A549 (cell line): ENCODE results near the gene BMI1. TPM values are rescaled to one million over a fixed set of nuclear protein-coding genes. Genes with fewer than 3 reads are reported as not detected.

Experiments used
- ATAC-seq, 2 experiments: fragments of 200-7000 bp in 1 of 2; fragments of >200 bp in 1 of 2; cut with Nextera tagmentation in 1 of 2; cut with Tn5 transposase in 1 of 2; 3 replicates each; pipeline versions ENCODE4 v1.8.0 to v1.9.1; 2018 to 2020; ENCODE audit warnings: mild to moderate bottlenecking in 1 of 2, moderate library complexity in 1 of 2
- CTCF ChIA-PET: fragments of 300-600 bp; sonication (Branson Sonifier 250); formaldehyde crosslinking; extraction: SDS; loops from one replicate; lab custom pipeline; 2021; ENCODE audit warnings: antibody characterized with exemption, inconsistent platforms; lab: Yijun Ruan, JAX
- POLR2A ChIA-PET: fragments of 350-600 bp; formaldehyde crosslinking; extraction: SDS; loops from one replicate; lab custom pipeline; 2021; ENCODE audit warnings: antibody characterized with exemption, inconsistent platforms; lab: Yijun Ruan, JAX
- DNase-seq, 2 experiments: peaks; one replicate each; pipeline versions ENCODE4 v3.0.0 to v3.0.0-alpha.2; 2011 to 2016; ENCODE audit warnings: low read depth in 1 of 2, low spot score in 1 of 2
- FAIRE-seq: peaks from 2 replicates; lab custom pipeline; 2011; peaks lifted over from hg19 to GRCh38; lab: Jason Lieb, UNC
- H3K27ac ChIP-seq, 2 experiments: fragments of >200 bp; sonication (Bioruptor Twin); formaldehyde crosslinking; 3 replicates each; pipeline ENCODE4 v1.5.1; 2016 to 2017
- H3K4me1 ChIP-seq: fragments of >200 bp; sonication (Bioruptor Twin); formaldehyde crosslinking; 3 replicates; pipeline ENCODE4 v1.6.1; 2016
- H3K4me2 ChIP-seq: fragments of >200 bp; sonication (Bioruptor Twin); formaldehyde crosslinking; 3 replicates; pipeline ENCODE4 v1.6.1; 2016
- H3K4me3 ChIP-seq: fragments of >200 bp; sonication (Bioruptor Twin); formaldehyde crosslinking; 3 replicates; pipeline ENCODE4 v1.5.1; 2016
- H3K9me3 ChIP-seq: fragments of >200 bp; sonication (Bioruptor Twin); formaldehyde crosslinking; 3 replicates; pipeline ENCODE4 v1.6.1; 2016
- BCL3 ChIP-seq: fragments of >200 bp; sonication (Bioruptor Twin); formaldehyde crosslinking; IDR thresholded peaks from 3 replicates; pipeline ENCODE4 v1.6.1; 2016
- BHLHE40 ChIP-seq: IDR thresholded peaks from 2 replicates; pipeline ENCODE4 v1.6.1; 2012; ENCODE audit warnings: low read depth, low read length, inconsistent platforms
- CBX2 ChIP-seq: fragments of 200-600 bp; sonication (generic); IDR thresholded peaks from 2 replicates; pipeline ENCODE4 v1.6.1; 2016; ENCODE audit warnings: low read depth, mild to moderate bottlenecking, borderline replicate concordance
- CHD4 ChIP-seq: fragments of 200-600 bp; sonication (generic); IDR thresholded peaks from 2 replicates; pipeline ENCODE4 v1.6.1; 2016; ENCODE audit warnings: antibody characterized with exemption, mild to moderate bottlenecking, borderline replicate concordance
- EHF ChIP-seq: fragments of 250-450 bp; sonication (Bioruptor Pico); IDR thresholded peaks from 2 replicates; pipeline ENCODE4 v1.5.0; 2020; ENCODE audit warnings: mild to moderate bottlenecking
- EP300 ChIP-seq, 2 experiments: fragments of >200 bp; sonication (Bioruptor Twin); formaldehyde crosslinking; IDR thresholded peaks; 2 replicates in 1 of 2; 3 replicates in 1 of 2; pipeline ENCODE4 v1.6.1; 2016 to 2017
- ESRRA ChIP-seq: fragments of 150-350 bp; IDR thresholded peaks from 2 replicates; pipeline ENCODE4 v1.6.1; 2014; ENCODE audit warnings: mild to moderate bottlenecking, low read length, borderline replicate concordance
- FOXS1 ChIP-seq: fragments of 250-450 bp; sonication (Bioruptor Pico); IDR thresholded peaks from 2 replicates; pipeline ENCODE4 v1.5.0; 2020; ENCODE audit warnings: mild to moderate bottlenecking, moderate library complexity
- GATA3 ChIP-seq: IDR thresholded peaks from 2 replicates; pipeline ENCODE4 v1.6.1; 2012; ENCODE audit warnings: borderline replicate concordance
- JUNB ChIP-seq: fragments of >200 bp; sonication (Bioruptor Twin); formaldehyde crosslinking; IDR thresholded peaks from 2 replicates; pipeline ENCODE4 v1.6.1; 2016
- KDM1A ChIP-seq: fragments of 200-600 bp; sonication (generic); IDR thresholded peaks from 2 replicates; pipeline ENCODE4 v1.6.1; 2016; ENCODE audit warnings: low read depth, mild to moderate bottlenecking
- KDM5A ChIP-seq: fragments of 200-600 bp; sonication (generic); IDR thresholded peaks from 2 replicates; pipeline ENCODE4 v1.6.1; 2016; ENCODE audit warnings: antibody characterized with exemption, mild to moderate bottlenecking
- MAZ ChIP-seq: fragments of 150-350 bp; IDR thresholded peaks from 2 replicates; pipeline ENCODE4 v1.6.1; 2014; ENCODE audit warnings: antibody characterized with exemption, low read depth, low read length, borderline replicate concordance
- NFE2L2 ChIP-seq: fragments of 150-350 bp; conservative IDR thresholded peaks from 2 replicates; pipeline ENCODE4 v1.6.1; 2014; ENCODE audit warnings: low read length
- NPAS2 ChIP-seq: fragments of 250-450 bp; sonication (Bioruptor Pico); IDR thresholded peaks from 2 replicates; pipeline ENCODE4 v1.8.0; 2022; ENCODE audit warnings: mild to moderate bottlenecking, moderate library complexity, borderline replicate concordance
- PBX3 ChIP-seq: IDR thresholded peaks from 2 replicates; pipeline ENCODE4 v1.6.1; 2012
- POLR2A ChIP-seq: IDR thresholded peaks from 2 replicates; pipeline ENCODE4 v1.6.1; 2012; ENCODE audit warnings: mild to moderate bottlenecking, low read length
- POLR2AphosphoS2 ChIP-seq: conservative IDR thresholded peaks from 2 replicates; pipeline ENCODE4 v1.6.1; 2012; ENCODE audit warnings: low read length, improper control_type of control experiment, inconsistent platforms
- RAD21 ChIP-seq, 2 experiments: fragments of >200 bp in 1 of 2; sonication (Bioruptor Twin) in 1 of 2; formaldehyde crosslinking in 1 of 2; IDR thresholded peaks in 1 of 2; conservative IDR thresholded peaks in 1 of 2; 2 replicates in 1 of 2; 3 replicates in 1 of 2; pipeline ENCODE4 v1.6.1; 2012 to 2018; ENCODE audit warnings: inconsistent platforms in 1 of 2
- RCOR1 ChIP-seq: fragments of 150-350 bp; IDR thresholded peaks from 2 replicates; pipeline ENCODE4 v1.6.1; 2014; ENCODE audit warnings: antibody characterized with exemption, low read length, low read depth
- RFX5 ChIP-seq: fragments of 450-650 bp; IDR thresholded peaks from 2 replicates; pipeline ENCODE4 v1.7.1; 2014; ENCODE audit warnings: antibody characterized with exemption, mild to moderate bottlenecking, moderate library complexity
- SMC3 ChIP-seq: fragments of >200 bp; sonication (Bioruptor Twin); formaldehyde crosslinking; IDR thresholded peaks from 3 replicates; pipeline ENCODE4 v1.6.1; 2018; ENCODE audit warnings: inconsistent platforms
- SREBF2 ChIP-seq: fragments of 450-650 bp; IDR thresholded peaks from 2 replicates; pipeline ENCODE4 v1.6.1; 2014; ENCODE audit warnings: mild to moderate bottlenecking, moderate library complexity
- TFCP2L1 ChIP-seq: fragments of 250-450 bp; sonication (Bioruptor Pico); IDR thresholded peaks from 2 replicates; pipeline ENCODE4 v1.5.0; 2021; ENCODE audit warnings: mild to moderate bottlenecking
- TP53 ChIP-seq: fragments of 250-450 bp; sonication (Bioruptor Pico); IDR thresholded peaks from 2 replicates; pipeline ENCODE4 v1.5.0; 2021; ENCODE audit warnings: mild to moderate bottlenecking, moderate library complexity
- ZC3H11A ChIP-seq: fragments of 450-650 bp; IDR thresholded peaks from 2 replicates; pipeline ENCODE4 v1.6.1; 2014; ENCODE audit warnings: antibody characterized with exemption, mild to moderate bottlenecking
- ZFP36 ChIP-seq: fragments of 450-650 bp; IDR thresholded peaks from 2 replicates; pipeline ENCODE4 v1.6.1; 2014; ENCODE audit warnings: borderline replicate concordance; ENCODE audit not compliant: partially characterized antibody
- WGBS: methylation state at CpG from one replicate; pipeline ENCODE4 v1.1.6; 2017; ENCODE audit errors: missing lambda C conversion rate; 5-methylcytosine and 5-hydroxymethylcytosine counted together
- polyA plus RNA-seq, 4 experiments: library from polyadenylated mRNA; depleted of rRNA in 3 of 4; stranded (reverse); fragments of >200 nt; fragmentation: RNase III in 1 of 4; extraction: RNeasy Plus Mini Kit Qiagen cat#74134 plus additional on column Dnase treatment in 1 of 4; gene quantifications; 2 replicates in 3 of 4; 3 replicates in 1 of 4; pipeline ENCODE4 v1.2.3, GENCODE V29; 2011 to 2017
- TF ChIP-seq, protein P1 (sequence below): fragments of 150-350 bp; IDR thresholded peaks from 2 replicates; pipeline ENCODE4 v1.6.1; 2014; ENCODE audit warnings: low read depth, mild to moderate bottlenecking, low read length

Gene BMI1
- polyA plus RNA-seq, 2 of the 4 experiments (the other 2 are of a cell fraction) = 44.4 to 77.3 TPM

GRCh38 chr10:22294694-22295093, 26.2 kb upstream of the BMI1 start (continued):
- TF ChIP-seq NFE2L2 = no peak
- no peak for TF ChIP-seq GATA3
- TF ChIP-seq MAZ = no peak
- no peak for TF ChIP-seq CBX2

- no peak overlapping the region for H3K4me3 ChIP-seq
- ChIA-PET POLR2A (no interaction called here), CTCF (no interaction called here)
- H3K4me1 ChIP-seq = no peaks in the 10 kb centered on the region
- ATAC-seq = peak; percentile 53 to 64; a peak in 4 of 6 replicates
- FAIRE-seq = no peak
- no peak overlapping the region for H3K27ac ChIP-seq
- H3K4me2 ChIP-seq = no peak overlapping the region
- TF ChIP-seq RAD21 (conservative IDR thresholded peaks at IDR 0.05 in 1 of 2, IDR thresholded peaks at IDR 0.05 in 1 of 2) (0 out of 5 replicates have a peak, but pooled peaks of 1 of the 2 experiments have one; percentile 11), NPAS2 (CRISPR knock-in tag) (no peak)
- DNase-seq = no peak
- 88% methylated on average over 4 of the region's 4 CpGs for WGBS
- H3K9me3 ChIP-seq = no peaks in the 10 kb centered on the region
Observed at GRCh38 chr10:22301193-22301592, 19.7 kb upstream of the BMI1 start.

- Histone ChIP-seq H3K27ac (no peak overlapping the region), H3K9me3 (no peaks in the 10 kb centered on the region), H3K4me3 (no peak overlapping the region), H3K4me1 (peaks cover 3% of the 10 kb centered on the region; the same call in 2 of the 3 replicates), H3K4me2 (no peak overlapping the region)
- ChIA-PET POLR2A (no interaction called here), CTCF (no interaction called here)
- no peak for ATAC-seq
- TF ChIP-seq EP300 (IDR thresholded peaks at IDR 0.05) (no peak), POLR2AphosphoS2 (no peak), JUNB (no peak), POLR2A (no peak), SREBF2 (no peak), ZFP36 (no peak), FOXS1 (CRISPR knock-in tag) (no peak), CHD4 (no peak)
- TF ChIP-seq, protein P1, sequence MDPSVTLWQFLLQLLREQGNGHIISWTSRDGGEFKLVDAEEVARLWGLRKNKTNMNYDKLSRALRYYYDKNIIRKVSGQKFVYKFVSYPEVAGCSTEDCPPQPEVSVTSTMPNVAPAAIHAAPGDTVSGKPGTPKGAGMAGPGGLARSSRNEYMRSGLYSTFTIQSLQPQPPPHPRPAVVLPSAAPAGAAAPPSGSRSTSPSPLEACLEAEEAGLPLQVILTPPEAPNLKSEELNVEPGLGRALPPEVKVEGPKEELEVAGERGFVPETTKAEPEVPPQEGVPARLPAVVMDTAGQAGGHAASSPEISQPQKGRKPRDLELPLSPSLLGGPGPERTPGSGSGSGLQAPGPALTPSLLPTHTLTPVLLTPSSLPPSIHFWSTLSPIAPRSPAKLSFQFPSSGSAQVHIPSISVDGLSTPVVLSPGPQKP = no peak
- FAIRE-seq = no peak
- DNase-seq = no peak
- 94% methylated on average over 3 of the region's 3 CpGs for WGBS
Observed at GRCh38 chr10:22303461-22303860, 17.4 kb upstream of the BMI1 start.

DNA sequence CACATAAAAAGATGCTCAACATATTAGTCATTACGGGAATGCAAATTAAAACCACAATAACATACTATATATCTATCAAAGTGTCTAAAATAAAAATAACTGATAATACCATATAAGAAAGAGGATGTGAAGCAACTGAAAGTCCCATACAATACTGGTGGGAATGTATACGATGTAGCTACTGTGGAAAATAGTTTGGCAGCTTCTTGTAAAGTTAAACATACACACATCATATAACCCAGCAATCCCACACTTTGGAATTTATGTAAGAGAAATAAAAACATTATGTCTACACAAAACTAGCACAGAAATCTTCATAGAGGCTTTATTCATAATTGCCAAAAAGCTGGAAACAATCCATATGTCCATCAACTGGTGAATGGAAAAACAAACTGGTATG, 15.2 kb upstream of the BMI1 start:
- TF ChIP-seq CBX2 = no peak
- TF ChIP-seq BHLHE40 = no peak
- TF ChIP-seq TFCP2L1 (CRISPR knock-in tag) = no peak
- TF ChIP-seq ZC3H11A = no peak
- no peak for TF ChIP-seq RCOR1
- no peak for TF ChIP-seq RFX5
- no peak for TF ChIP-seq MAZ
- no peak for TF ChIP-seq ESRRA
- TF ChIP-seq CHD4 = no peak
- no peak for TF ChIP-seq TP53 (CRISPR knock-in tag)
- TF ChIP-seq EHF = no peak
- TF ChIP-seq BCL3 = no peak
- TF ChIP-seq SMC3 = no peak
- no peak for TF ChIP-seq EP300 (IDR thresholded peaks at IDR 0.05)
- no peak for TF ChIP-seq SREBF2
- no peak for TF ChIP-seq KDM5A
- no peak for TF ChIP-seq PBX3
- TF ChIP-seq KDM1A = no peak
- no peak for TF ChIP-seq POLR2AphosphoS2
- Histone ChIP-seq H3K4me2 (no peak overlapping the region), H3K4me3 (no peak overlapping the region), H3K4me1 (peaks cover 10% of the 10 kb centered on the region; the same call in 2 of the 3 replicates), H3K9me3 (no peaks in the 10 kb centered on the region), H3K27ac (no peak overlapping the region)
- POLR2A ChIA-PET = no interaction called here
- FAIRE-seq = peak; percentile 7
- CTCF ChIA-PET = interaction anchor here (1.2 to 1.4 kb wide), 2 partner anchors 9 to 32 kb away, joined by 3 read pairs; no protein-coding TSS in a partner anchor
- 92% methylated on average over 2 of the region's 2 CpGs for WGBS
- DNase-seq = no peak
- ATAC-seq = no peak
